ENCODE data around the gene XPNPEP1. TPM values are rescaled to one million over a fixed set of nuclear protein-coding genes. Genes with fewer than 3 reads are reported as not detected.

Gene XPNPEP1
- 10 to 100 TPM; 39.2 to 50.2 TPM for total RNA-seq
- 54.5 TPM for polyA plus RNA-seq (2013, experiment 1 of 2)
- polyA plus RNA-seq (2013, experiment 2 of 2), result 51.2 TPM
- long read RNA-seq, experiment 1, partial matches to known transcripts, result 5 of 12 reads
- long read RNA-seq, experiment 1, other reads (novel, unspliced or antisense), result 4 of 12 reads
- long read RNA-seq, experiment 2, transcript XPNPEP1-218 (21 exons, 2,539 nt), result major isoform, 56 of 93 reads
- long read RNA-seq, experiment 2, partial matches to known transcripts, result 9 of 93 reads
- long read RNA-seq, experiment 2, other reads (novel, unspliced or antisense), result 24 of 93 reads
- long read RNA-seq, experiment 3, transcript XPNPEP1-218 (21 exons, 2,539 nt), result major isoform, 208 of 273 reads
- long read RNA-seq, experiment 3, partial matches to known transcripts, result 9 of 273 reads
- long read RNA-seq, experiment 3, other reads (novel, unspliced or antisense), result 50 of 273 reads
- long read RNA-seq, experiment 4, transcript XPNPEP1-218 (21 exons, 2,539 nt), result major isoform, 20 of 44 reads
- long read RNA-seq, experiment 4, partial matches to known transcripts, result 9 of 44 reads
- long read RNA-seq, experiment 4, other reads (novel, unspliced or antisense), result 13 of 44 reads

DNA sequence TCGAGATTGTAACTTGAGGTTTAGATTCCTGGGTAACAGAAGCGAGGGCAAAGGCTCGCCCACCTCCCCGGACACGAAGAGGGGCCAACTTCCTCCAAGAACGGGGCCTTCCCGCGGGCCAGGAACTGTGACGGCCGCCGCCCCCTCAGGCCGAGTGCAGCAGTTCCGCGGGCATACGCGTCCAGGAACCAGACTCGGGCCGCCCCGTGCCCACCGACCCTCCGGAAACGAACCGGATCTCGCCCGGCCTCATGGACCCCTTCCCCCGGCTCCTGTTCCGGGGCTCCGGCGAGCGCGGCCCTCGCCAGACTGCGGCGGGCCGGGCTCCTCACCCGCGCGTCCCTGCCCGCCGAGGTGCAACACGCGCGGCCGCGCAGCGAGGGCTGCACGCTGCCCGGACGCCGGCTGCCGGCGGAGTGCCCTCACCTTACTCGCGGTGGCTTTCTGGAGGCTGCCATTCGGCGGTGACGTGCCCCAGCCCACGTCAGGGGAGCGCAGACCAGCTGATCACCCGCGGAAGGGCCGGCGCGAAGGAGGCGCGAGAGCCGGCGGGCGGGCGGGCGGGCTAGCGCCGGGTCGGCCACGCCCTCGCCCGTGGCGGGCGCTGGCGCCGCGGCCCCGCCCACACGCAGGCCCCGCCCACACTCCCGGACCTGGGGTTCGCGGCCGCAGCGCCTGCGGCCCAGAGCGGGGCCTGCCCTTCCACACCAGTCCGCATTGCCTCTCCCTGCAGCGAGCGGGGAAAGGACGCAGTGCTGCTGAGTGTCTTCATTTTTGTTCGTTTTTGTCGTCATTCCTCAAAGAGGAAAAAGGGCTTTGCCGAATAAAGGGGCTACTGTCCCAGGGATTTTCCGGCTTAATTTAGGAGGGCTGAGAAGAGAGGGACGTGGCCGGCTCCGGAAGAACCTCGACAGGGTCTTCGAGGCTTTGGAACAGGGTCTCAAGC lies at the start of gene XPNPEP1:
Gene XPNPEP1, minus strand, starts transcription at position 536 of the 946 bp plus-strand sequence. Its CDS starts 78 bp downstream, at position 458.
- Histone ChIP-seq H3K4me3 (ENCODE audit: low read length) (peak within 1 kb of the TSS; percentile 83), H3K27me3 (ENCODE audit: control insufficient read depth, insufficient read depth, low read length, poor library complexity, severe bottlenecking) (no peaks in the 10 kb centered on the region), H3K9me3 (ENCODE audit: control insufficient read depth, low read length) (no peaks in the 10 kb centered on the region), H3K27ac (ENCODE audit: low read depth, low read length) (peak within 1 kb of the TSS; percentile 32), H3K36me3 (ENCODE audit: control insufficient read depth, insufficient read depth, low read length) (peaks cover 3% of the 10 kb centered on the region), H3K9ac (ENCODE audit: extremely low read depth, low read length, poor library complexity, severe bottlenecking) (peak within 1 kb of the TSS; percentile 67), H3K4me1 (ENCODE audit: control insufficient read depth, insufficient read depth, low read length) (no peaks in the 10 kb centered on the region)
- DNase-seq, result peak; percentile 91
- H3K27ac Mint-ChIP-seq, result no peak within 1 kb of the TSS
- 6 to 14% methylated on average over 48 to 105 of the region's 105 CpGs for WGBS, 2 experiments (ENCODE audit: insufficient coverage in 1 of 2, insufficient read length in 1 of 2)
- peaks cover 14% of the 10 kb centered on the region for H3K27me3 Mint-ChIP-seq (ENCODE audit: insufficient read depth)
- TF ChIP-seq, protein P1, sequence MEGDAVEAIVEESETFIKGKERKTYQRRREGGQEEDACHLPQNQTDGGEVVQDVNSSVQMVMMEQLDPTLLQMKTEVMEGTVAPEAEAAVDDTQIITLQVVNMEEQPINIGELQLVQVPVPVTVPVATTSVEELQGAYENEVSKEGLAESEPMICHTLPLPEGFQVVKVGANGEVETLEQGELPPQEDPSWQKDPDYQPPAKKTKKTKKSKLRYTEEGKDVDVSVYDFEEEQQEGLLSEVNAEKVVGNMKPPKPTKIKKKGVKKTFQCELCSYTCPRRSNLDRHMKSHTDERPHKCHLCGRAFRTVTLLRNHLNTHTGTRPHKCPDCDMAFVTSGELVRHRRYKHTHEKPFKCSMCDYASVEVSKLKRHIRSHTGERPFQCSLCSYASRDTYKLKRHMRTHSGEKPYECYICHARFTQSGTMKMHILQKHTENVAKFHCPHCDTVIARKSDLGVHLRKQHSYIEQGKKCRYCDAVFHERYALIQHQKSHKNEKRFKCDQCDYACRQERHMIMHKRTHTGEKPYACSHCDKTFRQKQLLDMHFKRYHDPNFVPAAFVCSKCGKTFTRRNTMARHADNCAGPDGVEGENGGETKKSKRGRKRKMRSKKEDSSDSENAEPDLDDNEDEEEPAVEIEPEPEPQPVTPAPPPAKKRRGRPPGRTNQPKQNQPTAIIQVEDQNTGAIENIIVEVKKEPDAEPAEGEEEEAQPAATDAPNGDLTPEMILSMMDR (conservative IDR thresholded peaks at IDR 0.05), result peak; percentile 18
- H3K36me3 Mint-ChIP-seq (ENCODE audit: low read depth), result no peaks in the 10 kb centered on the region
- H3K9me3 Mint-ChIP-seq, result no peaks in the 10 kb centered on the region
- H3K4me3 Mint-ChIP-seq, result peak within 1 kb of the TSS; percentile 75
- H3K4me1 Mint-ChIP-seq, result peaks cover 15% of the 10 kb centered on the region

DNA sequence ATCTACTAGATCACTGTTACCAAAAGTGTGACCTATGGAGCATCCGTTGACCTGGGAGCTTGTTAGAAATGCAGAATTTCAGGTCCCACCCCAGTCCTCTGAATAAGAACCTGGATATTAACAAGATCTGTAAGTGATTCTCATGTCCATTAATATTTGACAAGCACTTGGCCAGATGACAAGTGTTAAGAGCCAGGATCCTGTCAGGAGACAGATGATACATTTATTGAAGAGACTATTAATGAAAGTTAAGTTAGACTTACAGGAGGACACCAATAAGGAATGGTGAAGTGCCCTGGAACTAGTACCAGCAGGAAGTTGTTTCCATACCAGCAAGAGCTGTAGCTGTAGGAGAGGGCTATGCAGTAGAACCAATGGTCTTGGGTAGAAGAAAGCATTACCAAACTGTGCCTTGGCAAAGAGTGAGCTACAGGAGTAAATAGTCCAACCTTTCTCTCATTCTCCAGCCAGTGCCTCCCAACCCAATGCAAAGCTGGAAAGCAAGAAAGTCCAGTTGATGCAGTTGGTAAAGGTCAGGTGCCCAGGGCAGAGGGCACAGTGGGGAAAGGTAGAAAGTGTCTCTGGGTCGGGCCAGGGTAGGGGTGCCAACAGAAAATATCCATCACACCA lies 49.2 kb upstream of the XPNPEP1 start:
- Mint-ChIP-seq H3K4me1 (peaks cover 49% of the 10 kb centered on the region), H3K9me3 (no peaks in the 10 kb centered on the region), H3K36me3 (ENCODE audit: low read depth) (no peaks in the 10 kb centered on the region), H3K4me3 (no peak overlapping the region), H3K27me3 (ENCODE audit: insufficient read depth) (no peaks in the 10 kb centered on the region), H3K27ac (no peak overlapping the region)
- no peak overlapping the region for H3K4me3 ChIP-seq (ENCODE audit: low read length)
- 94 to 100% methylated on average over 1 of the region's 2 CpGs for WGBS, 2 experiments (ENCODE audit: insufficient coverage in 1 of 2, insufficient read length in 1 of 2)
- H3K4me1 ChIP-seq (ENCODE audit: control insufficient read depth, insufficient read depth, low read length), result peaks cover 26% of the 10 kb centered on the region
- no peak overlapping the region for H3K27ac ChIP-seq (ENCODE audit: low read depth, low read length)
- TF ChIP-seq, protein P1 (conservative IDR thresholded peaks at IDR 0.05), result no peak
- H3K9ac ChIP-seq (ENCODE audit: extremely low read depth, low read length, poor library complexity, severe bottlenecking), result no peak overlapping the region
- H3K36me3 ChIP-seq (ENCODE audit: control insufficient read depth, insufficient read depth, low read length), result no peaks in the 10 kb centered on the region
- no peaks in the 10 kb centered on the region for H3K27me3 ChIP-seq (ENCODE audit: control insufficient read depth, insufficient read depth, low read length, poor library complexity, severe bottlenecking)
- H3K9me3 ChIP-seq (ENCODE audit: control insufficient read depth, low read length), result no peaks in the 10 kb centered on the region
- no peak for DNase-seq

DNA sequence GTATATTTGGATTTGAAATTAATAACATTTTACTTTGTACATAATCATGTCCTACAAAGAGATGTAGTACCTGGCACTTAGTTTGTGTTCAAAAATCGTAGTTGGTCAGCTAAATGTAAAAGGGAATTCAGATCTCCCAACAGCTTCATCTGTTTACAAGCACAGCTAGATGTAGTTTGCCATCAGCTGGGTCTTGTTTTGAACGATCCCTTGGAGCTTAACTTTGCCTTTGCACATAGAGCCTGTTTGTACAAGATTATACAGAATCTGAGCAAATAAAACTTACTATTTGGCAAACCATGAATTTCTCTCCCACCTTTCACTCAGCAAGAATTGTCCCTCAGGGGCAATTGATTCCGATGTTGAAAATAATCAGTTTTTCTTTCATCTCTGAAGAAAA lies 48.3 kb upstream of the XPNPEP1 start:
- peaks cover 33% of the 10 kb centered on the region for H3K4me1 ChIP-seq (ENCODE audit: control insufficient read depth, insufficient read depth, low read length)
- peaks cover 49% of the 10 kb centered on the region for H3K4me1 Mint-ChIP-seq
- H3K27me3 Mint-ChIP-seq (ENCODE audit: insufficient read depth), result no peaks in the 10 kb centered on the region
- H3K27ac ChIP-seq (ENCODE audit: low read depth, low read length), result no peak overlapping the region
- no peaks in the 10 kb centered on the region for H3K27me3 ChIP-seq (ENCODE audit: control insufficient read depth, insufficient read depth, low read length, poor library complexity, severe bottlenecking)
- WGBS, 2 experiments (ENCODE audit: insufficient coverage in 1 of 2, insufficient read length in 1 of 2), result 87 to 100% methylated on average over 3 of the region's 3 CpGs
- TF ChIP-seq, protein P1 (conservative IDR thresholded peaks at IDR 0.05), result no peak
- H3K36me3 Mint-ChIP-seq (ENCODE audit: low read depth), result no peaks in the 10 kb centered on the region
- H3K9ac ChIP-seq (ENCODE audit: extremely low read depth, low read length, poor library complexity, severe bottlenecking), result no peak overlapping the region
- no peak overlapping the region for H3K27ac Mint-ChIP-seq
- no peak overlapping the region for H3K4me3 Mint-ChIP-seq
- H3K4me3 ChIP-seq (ENCODE audit: low read length), result no peak overlapping the region
- H3K36me3 ChIP-seq (ENCODE audit: control insufficient read depth, insufficient read depth, low read length), result no peaks in the 10 kb centered on the region
- H3K9me3 ChIP-seq (ENCODE audit: control insufficient read depth, low read length), result no peaks in the 10 kb centered on the region
- H3K9me3 Mint-ChIP-seq, result no peaks in the 10 kb centered on the region
- DNase-seq, result no peak

Data from endodermal cell (in vitro differentiated cells).